ENCODE results near the gene CALML6.
A peak's percentile ranks its signal among the peaks of the same experiment; 100 is the strongest.

The CALML6 gene

DNA sequence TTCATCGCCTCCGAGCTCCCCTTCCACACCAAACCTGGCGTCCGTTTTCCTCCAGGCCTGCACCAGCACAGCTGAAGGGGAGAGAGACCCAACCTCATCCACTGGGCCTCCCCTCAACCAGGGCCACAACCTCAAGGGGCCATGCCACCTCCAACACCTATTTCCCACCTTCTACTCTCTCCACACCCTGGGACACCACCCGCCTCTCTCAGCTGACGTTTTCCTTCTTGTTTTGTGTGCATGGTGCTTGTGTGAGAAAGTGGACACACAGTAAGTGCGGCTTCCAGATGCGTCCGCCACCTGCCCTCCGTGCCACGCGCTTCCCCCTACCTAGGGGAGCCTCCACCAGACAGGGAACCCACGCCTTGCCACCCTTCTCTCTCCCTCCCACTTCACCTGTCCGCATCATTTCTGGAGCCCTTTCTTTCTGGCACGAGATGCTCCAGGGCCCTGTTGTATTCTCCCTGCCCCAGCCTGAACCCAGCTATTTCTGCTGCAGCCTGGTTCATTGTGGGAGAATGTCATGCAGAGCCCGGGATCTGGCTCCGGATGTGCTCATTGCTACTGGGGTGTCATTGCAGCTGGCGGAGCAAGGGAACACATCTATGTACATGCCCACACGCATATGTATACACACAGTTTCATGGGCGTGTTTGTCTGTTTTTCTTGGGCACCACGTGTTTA lies 22.8 kb upstream of the CALML6 start:
- DNase-seq: no peak

- DNase-seq: no peak
Observed at GRCh38 chr1:1892763-1893120, 22.3 kb upstream of the CALML6 start.

DNA sequence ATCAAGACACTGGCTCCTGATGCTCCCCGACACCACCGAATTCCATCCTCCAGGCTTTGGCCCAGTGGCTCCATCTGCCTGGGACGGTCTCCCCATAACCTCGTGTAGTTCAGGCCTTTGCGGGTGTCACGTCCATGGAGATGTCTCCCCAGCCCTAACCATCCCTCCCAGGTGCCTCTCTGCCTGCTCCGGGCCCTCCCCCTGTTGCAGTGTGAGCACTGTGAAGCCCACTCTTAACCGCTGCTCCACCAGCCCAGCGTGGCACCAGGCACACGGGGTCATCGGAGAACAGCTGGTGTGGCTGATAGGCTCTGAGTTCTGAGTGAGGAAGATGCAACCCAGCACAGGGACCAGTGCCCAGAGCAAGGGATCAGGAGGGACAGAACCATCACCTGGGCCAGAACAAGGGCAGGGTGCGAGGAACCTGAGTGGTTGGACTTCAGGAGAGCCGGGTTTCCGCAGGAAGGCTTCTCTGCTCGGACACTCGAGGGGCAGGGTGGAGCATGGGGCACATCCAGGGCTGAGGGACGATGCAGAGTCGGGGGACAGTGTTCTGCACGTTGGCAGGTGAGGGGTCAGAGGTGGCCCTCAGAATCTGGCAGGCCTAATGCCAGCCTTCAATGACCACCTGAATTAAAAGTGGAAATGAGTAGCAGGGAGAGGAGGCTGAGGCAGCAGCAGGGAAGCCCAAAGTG lies 21.6 kb upstream of the CALML6 start:
- no peak for DNase-seq

- DNase-seq: no peak
Observed at GRCh38 chr1:1893997-1894353, 21.1 kb upstream of the CALML6 start.

GRCh38 chr1:1894354-1895059 lies 20.6 kb upstream of the CALML6 start:
- DNase-seq: no peak

GRCh38 chr1:1895060-1895418 lies 20.0 kb upstream of the CALML6 start:
- no peak for DNase-seq

- no peak for DNase-seq
Observed at GRCh38 chr1:1895456-1896336, 19.4 kb upstream of the CALML6 start.

- DNase-seq: no peak
Observed at GRCh38 chr1:1898246-1898933, 16.7 kb upstream of the CALML6 start.

- DNase-seq: peak; percentile 77
Observed at GRCh38 chr1:1899266-1899966, 15.6 kb upstream of the CALML6 start.

DNA sequence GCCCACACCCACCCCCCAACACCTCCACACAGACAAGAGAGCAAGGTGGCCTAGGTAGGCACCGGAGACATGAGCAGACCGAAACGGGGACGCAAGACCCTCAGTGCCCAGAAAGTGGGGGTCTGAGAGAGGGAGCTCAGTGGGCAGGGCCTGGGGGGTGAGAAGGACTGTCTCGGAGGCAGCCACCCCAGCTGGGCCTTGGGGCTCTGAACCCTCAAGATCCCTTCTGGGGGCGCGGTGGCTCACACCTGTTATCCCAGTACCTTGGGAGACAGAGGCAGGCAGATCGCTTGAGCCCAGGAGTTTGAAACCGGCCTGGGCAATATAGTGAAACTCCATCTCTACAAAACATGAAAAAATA lies 15.1 kb upstream of the CALML6 start:
- DNase-seq: no peak

DNA sequence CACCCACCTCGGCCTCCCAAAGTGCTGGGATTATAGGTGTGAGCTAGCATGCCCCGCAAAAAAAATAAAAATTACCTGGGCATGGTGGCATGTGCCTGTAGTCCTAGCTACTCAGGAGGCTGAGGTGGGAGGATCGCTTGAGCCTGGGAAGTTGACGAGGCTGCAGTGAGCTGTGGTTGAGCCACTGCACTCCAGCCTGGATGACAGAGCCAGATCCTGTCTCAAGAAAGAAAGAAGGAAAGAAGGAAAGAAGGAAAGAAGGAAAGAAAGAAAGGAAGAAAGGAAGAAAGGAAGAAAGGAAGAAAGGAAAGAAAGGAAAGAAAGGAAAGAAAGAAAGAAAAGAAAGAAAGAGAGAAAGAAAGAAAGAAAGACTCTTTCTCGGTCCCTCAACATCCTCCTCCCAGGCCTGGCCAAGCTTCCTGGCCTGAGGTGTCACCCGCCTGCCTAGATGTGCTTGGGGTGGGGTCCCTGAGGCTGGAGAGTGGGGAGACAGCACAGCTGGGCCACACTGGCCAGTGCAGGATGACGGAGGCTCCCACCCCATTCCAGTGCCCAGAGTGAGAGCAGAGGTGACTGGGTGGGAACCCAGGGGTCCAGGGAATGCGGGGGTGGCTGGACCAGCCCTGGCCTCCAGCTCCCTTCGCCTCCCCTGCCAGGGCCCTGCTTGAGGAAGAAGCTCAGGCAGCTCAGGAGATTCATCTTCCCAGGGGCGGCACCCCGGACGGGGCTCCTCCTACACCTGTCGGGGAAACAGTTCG lies 14.0 kb upstream of the CALML6 start:
- no peak for DNase-seq

DNA sequence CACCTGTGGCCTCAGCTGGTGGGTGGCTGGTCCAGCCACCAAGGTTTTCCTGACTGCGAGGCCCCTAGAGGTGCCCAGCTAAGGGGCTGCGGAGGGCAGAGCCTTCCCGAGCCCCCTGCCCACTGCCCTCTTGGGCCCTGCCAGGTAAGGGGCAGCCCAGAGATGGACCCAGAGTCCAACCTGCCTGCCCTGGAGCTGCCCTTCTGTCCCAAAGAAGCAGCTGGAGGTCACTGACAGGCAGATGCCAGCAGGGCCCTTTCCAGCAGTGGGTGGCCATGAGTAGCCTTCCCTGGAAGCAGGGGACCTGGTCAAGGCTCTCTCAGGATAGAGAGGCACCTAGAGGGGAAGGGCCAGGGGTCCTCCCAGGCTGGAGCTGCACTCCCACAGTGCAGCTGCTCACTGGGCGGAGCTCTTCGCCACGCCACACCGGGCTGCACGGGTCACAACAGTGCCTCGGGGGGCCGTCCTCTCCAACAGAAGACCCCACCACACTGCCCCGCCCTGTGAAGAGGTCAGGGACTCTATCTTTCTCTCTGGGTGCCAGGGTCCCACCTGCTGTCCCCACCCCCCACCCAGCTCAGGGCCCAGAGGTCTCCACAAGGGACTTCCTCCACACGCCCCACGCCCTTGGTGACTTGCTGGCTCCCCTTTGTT lies 13.3 kb upstream of the CALML6 start:
- DNase-seq: no peak

- no peak for DNase-seq
Observed at GRCh38 chr1:1903224-1903623, 11.8 kb upstream of the CALML6 start.

DNA sequence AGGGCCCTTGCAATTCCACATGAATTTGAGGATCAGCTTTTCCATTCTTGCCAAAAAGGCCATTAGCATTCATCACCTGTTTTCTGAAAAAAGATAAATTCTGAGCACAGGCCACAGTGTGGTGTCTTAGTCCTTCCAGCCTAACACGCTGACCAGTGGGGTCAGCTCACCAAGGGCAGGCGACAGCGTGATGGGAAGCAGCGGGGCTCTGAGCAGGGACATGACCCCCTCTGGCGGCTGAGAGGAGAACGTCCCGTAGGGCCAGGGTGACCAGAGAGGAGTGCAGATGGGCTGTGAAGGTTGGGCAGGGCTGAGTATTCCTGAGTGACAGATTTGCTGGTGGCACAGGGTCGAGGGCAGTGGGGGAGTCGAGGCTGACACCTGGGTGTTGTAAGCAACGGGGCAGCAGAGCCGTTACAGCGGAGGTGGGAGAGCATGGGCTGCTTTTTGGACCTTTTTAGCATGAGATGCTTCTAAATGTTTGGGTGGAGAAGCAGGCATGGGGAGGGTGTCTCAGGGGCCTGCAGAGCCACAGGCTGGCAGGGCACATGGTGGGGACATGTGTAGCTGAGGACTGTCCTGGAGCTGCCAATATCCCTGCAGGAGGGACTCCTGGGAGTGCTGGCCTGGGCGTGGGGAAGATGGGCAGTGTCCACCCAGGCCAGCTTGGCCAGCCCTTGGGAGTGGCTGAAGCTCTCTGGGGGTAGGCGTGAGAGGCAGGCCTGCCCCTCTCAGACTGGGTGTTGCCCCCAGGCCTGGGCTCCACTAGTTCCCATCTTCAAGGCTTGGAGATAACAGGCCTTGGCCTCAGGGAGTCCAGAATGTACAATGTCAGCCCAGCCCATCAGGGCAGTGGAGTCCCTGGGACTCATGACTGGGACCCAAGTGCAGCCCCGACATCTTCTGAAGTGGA lies 8.6 kb upstream of the CALML6 start:
- DNase-seq: peak; percentile 90

DNA sequence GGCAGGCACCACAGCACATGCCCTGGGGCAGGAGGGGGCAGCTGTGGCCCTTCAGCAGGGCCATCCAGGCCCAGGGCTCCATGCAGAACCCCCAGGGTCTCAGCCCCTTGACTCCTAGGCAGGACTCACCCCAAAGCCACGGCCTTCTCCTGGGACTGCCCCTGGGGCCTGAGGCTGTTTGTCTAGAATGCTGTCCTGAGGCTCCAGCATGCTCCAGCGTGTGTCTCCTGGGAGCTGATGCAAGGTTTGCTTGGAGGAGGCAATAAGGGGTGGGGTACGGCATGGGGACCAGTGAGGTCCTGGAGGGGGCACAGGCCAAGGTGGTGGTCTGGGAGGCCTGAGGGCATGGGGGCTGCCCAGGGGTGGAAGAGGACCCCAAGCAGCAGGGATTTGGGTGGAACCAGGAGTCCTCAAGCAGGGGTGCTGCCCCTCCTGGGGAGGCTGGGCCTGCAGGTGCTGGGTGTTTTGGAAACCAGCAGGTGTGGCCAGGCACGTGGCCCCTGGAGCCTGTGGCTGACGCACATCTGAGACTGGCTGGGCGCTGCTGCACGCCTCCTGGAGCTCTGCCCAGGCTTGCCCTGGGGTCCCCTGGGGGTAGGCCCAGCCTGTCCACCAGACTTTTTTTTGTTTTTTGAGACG lies 7.8 kb upstream of the CALML6 start:
- no peak for DNase-seq

DNA sequence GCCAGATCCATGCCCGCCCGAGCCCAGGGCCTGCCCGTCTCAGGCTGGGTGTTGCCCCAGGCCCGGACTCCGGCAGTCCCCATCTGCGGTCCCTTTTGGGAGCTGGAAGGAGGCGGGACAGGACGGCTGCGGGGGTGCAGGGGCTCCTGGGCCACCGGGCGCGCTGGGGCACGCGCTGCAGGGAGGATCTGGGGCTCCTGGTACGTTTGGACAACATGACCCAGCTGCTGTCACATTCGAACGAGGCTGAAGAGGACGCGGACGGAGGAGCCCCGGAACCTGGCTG lies 6.6 kb upstream of the CALML6 start:
- DNase-seq: no peak

- DNase-seq: no peak
Observed at GRCh38 chr1:1910033-1910465, 5.0 kb upstream of the CALML6 start.

DNA sequence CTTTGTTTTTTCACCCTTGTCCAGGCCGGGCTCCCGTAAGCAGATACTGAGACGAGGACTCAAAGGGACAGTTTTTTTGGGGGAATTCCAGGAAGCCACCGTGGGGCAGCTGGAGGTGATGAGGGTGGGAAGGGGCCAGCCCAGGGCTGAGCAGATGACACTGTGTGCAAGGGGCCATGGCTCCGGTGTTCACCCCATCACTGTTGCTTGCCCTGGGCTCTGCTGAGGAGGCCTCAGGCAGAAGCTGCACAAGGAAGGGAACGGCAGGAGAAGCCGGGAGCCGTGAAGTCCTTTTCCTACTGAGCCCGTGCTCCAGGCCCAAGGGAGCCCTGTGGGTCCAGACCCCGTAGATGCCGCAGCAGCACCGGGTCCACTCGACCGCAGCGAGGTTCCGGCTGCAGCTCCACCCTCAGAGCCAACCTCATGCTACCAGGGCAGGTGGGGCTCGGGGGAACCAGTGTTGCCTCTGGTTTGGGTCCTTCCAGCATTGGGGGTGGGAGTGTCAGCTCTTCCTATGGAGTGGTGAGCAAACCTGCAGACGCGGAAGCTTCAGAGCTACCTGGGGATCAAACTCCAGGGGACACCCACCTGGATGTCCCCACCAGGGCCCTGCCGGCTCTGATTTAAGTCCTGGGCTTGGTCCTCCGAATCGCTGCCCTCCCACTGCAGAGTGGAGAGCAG lies 4.3 kb upstream of the CALML6 start:
- DNase-seq: no peak

Measured in hematopoietic multipotent progenitor cell treated with erythropoietin and hydrocortisone succinate and interleukin-3 and kit ligand, for 4 days (in vitro differentiated cells).